GM19463 (cell line): Measurements from ENCODE around the gene FAM171A1.
"Not testable (repeated sequence)": the region's sequence is repeated elsewhere in the genome, so short reads cannot be mapped to it uniquely, and the experiment has no call there.

Source experiments
- ATAC-seq: cut with Tn5 transposase; IDR thresholded peaks from one replicate; pipeline ENCODE4 v1.9.1; 2021; ENCODE audit warnings: mild to moderate bottlenecking, moderate library complexity; ENCODE audit not compliant: unreplicated experiment

FAM171A1 gene

DNA sequence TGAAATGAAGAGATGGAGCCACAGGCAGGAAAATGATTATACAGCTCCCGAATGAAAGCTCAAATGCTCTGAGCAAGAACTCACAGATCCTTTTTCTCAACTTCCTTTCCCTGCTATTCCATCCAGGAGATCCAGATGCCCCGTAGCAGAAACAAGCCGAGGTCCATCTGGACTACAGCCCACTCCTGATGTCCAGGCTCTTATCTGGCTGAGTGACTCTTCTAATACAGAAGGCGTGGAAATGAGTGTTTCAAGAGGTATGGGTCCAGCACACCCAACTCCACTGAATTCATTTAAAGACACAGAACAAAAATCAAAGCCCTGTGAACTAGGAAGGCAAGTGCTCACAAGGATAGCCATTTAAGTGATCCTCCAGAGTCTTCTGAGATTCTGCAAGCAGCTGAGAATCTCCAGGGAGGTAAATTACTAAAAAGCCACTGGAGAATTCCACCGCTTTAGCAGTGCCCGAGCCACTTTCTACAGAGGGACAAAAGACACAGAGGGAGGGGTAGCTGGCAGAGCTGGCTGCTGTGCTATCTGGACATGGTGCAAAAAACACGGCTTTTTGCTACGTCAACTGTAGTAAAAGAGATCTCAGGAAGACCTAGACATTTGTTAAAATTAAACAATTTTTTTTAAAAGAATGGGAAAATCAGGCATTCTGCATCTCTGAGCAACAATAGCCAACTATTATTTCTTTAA lies 24.5 kb downstream of the FAM171A1 start:
- ATAC-seq: no peak

- no peak for ATAC-seq
These were observed 25.6 kb downstream of the FAM171A1 start for GRCh38 chr10:15345450-15345849.

DNA sequence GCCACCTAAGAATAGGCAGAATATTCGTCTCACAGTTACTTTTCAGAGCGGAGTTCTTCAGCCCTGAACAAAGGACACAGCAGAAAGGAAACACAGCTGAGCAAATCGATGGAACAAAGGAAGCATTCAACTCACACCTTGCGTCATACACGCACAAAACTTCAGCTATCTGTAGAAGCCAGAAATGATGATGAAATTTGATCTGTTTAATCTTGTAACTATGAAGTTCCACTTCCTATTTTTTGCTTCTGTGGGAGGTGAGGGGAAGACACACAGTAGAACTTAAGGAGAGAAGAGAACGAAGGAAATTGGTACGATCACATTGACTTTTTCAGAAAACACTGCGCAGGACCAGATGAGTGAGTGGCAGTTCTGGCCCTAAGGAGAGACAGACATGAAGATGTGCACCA lies 26.2 kb downstream of the FAM171A1 start:
- no peak for ATAC-seq

- ATAC-seq: no peak
These were observed 26.7 kb downstream of the FAM171A1 start for GRCh38 chr10:15344256-15344875.

- no peak for ATAC-seq
These were observed 28.1 kb downstream of the FAM171A1 start for GRCh38 chr10:15342970-15343369.

GRCh38 chr10:15341502-15342128 lies 29.5 kb downstream of the FAM171A1 start:
- no peak for ATAC-seq

DNA sequence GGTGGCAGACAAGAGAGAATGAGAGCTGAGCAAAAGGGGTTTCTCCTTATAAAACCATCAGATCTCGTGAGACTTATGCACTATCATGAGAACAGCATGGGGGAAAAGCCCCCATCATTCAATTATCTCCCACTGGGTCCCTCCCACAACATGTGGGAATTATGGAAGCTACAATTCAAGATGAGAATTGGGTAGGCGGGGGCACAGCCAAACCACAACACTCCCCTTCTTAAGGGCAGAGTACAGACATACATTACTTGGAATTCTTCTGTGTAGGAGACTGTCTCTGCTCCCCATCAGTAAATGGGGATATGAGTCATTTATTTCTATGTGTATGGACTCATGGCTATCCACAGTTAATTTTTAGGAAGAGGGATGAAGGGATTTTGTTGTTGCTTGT lies 31.2 kb downstream of the FAM171A1 start:
- ATAC-seq: no peak

DNA sequence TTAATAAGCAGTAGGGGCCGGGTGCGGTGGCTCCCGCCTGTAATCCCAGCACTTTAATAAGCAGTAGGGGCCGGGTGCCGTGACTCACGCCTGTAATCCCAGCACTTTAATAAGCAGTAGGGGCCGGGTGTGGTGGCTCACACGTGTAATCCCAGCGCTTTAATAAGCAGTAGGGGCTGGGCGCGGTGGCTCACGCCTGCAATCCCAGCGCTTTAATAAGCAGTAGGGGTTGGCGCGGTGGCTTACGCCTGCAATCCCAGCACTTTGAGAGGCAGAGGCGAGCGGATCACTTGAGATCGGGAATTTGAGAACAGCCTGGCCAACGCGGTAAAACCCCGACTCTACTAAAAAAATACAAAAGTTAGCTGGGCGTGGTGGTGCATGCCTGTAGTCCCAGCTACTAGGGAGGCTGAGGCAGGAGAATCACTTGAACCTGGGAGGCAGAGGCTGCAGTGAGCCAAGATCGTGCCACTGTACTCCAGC lies 33.6 kb downstream of the FAM171A1 start:
- ATAC-seq: not testable (repeated sequence)

DNA sequence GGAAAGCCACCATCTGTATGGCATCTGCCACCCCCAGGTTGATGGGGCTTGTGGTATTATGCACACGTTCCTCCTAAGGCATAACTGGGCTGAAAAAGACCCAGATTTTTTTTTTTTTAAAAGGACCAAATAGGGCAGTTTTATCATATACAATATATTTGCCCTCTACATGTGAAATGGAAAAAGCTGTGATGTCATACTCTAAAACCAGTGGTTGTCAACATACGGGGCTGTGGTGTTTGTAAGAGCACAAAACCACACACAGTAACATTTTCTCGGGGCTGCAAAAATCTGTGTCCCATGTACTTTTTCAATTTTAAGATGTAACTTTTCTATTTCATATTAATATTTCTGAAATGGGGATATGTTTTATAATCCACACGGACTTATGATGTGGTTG lies 34.9 kb downstream of the FAM171A1 start:
- no peak for ATAC-seq

DNA sequence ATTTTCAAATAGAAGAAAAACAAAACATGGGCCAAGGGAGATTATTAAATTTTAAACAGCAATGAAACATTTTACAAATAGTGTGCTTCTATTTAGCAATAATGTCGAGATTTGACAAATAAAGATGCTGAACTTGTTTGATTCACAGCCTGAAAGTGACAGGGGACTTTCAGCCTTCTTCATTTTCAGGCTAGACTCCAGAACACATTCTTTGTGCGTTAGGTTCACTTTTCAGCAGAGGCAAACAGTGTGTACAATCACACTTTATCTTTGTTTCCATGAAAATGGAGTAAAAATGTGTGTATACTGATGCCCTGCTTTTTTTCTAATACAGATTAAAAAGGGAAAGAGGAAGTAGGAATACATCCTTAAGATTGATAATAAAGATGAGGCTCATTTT lies 35.6 kb downstream of the FAM171A1 start:
- ATAC-seq: no peak

DNA sequence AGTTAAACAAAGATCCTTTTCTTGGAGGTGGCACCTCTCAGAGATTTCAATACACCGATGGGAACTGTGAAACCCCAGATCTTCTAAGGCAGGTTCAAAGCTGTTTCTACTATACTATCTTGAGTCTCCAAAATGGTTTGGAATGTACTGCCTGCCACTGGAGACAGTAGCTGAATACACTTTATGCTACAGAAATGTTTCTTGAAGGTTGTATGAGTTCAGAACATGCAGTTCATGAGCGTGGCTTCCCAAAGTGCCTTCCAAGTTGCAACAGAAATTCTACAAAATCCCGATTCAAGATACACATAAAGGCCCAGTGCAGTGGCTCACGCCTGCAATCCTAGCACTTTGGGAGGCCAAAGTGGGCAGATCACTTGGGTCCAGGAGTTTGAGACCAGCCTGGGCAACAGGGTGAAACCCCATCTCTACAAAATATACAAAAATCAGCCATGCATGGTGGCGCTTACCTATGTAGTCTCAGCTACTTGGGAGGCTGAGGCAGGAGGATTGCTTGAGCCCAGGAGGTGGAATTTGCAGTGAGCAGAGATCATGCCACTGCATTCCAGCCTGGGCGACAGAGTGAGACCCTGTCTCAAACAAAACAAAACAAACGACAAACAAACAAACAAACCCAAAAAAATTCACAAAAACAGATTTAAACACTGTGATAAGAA lies 36.3 kb downstream of the FAM171A1 start:
- ATAC-seq: no peak

GRCh38 chr10:15333909-15334649 lies 37.0 kb downstream of the FAM171A1 start:
- no peak for ATAC-seq

GRCh38 chr10:15333181-15333580 lies 37.9 kb downstream of the FAM171A1 start:
- not testable (repeated sequence) for ATAC-seq

DNA sequence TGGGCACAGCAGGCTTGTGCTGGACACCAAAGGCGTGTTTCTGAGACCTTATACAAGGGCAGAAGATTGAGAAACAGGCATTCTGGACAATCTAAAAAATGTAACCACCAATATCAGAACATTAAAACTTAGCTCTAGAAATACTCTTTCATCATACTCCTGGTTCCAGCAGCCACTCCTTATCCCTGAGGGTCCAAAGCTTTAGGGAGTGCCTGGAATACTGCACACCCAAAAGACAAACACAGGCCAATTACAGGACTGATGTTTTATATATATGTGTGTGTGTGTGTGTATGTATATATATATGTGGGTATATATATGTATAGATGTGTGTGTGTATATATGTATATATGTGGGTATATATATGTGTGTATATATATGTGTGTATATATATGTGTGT lies 39.6 kb downstream of the FAM171A1 start:
- no peak for ATAC-seq

GRCh38 chr10:15329437-15329836 lies 41.7 kb downstream of the FAM171A1 start:
- ATAC-seq: no peak

- no peak for ATAC-seq
These were observed 45.2 kb downstream of the FAM171A1 start for GRCh38 chr10:15325944-15326284.

GRCh38 chr10:15325243-15325943 lies 45.7 kb downstream of the FAM171A1 start:
- no peak for ATAC-seq

- ATAC-seq: no peak
These were observed 46.5 kb downstream of the FAM171A1 start for GRCh38 chr10:15324611-15325010.

DNA sequence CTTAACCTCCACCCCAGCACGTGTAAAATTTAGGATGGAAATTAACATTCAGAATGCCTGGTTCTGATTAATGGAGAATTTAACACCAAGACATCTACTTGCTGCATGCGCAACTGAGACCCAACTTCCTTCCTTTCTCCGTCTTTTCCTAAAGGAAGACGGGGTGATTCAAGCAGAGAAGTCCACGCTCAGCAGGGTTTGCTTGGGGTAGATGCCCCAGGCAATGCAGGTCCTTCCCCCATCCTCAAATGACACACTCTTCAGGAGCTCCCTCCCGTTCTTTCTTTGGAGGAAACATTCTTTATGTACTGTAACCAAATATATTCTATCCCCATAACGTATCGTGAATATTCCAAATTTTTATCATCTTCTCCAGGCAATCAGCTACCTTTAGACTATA lies 47.0 kb downstream of the FAM171A1 start:
- no peak for ATAC-seq

GRCh38 chr10:15322356-15322755 lies 48.7 kb downstream of the FAM171A1 start:
- ATAC-seq: no peak
